Activated T-cell treated with anti-CD3 and anti-CD28 coated beads, Interleukin-2, amount 50 U/mL, for 4 hours (primary cell): ENCODE results near the gene MINDY4. TPM values are rescaled to one million over a fixed set of nuclear protein-coding genes. Genes with fewer than 3 reads are reported as not detected.

ENCODE experiments used
- ATAC-seq, 2 donors: fragments of 200-7000 bp; cut with Tn5 transposase; one replicate each; pipeline ENCODE4 v1.10.0; 2021
- DNase-seq: peaks from one replicate; pipeline ENCODE4 v3.0.0-alpha.2; 2020
- H3K27me3 Mint-ChIP-seq: one replicate; pipeline ENCODE4 v1.8.0; 2021; ENCODE audit warnings: low read depth, mixed read lengths
- H3K36me3 Mint-ChIP-seq: one replicate; pipeline ENCODE4 v1.8.0; 2022; ENCODE audit warnings: mixed read lengths; ENCODE audit not compliant: insufficient read depth
- H3K4me1 Mint-ChIP-seq: one replicate; pipeline ENCODE4 v1.8.0; 2021; ENCODE audit warnings: low read depth, mixed read lengths
- H3K4me3 Mint-ChIP-seq: one replicate; pipeline ENCODE4 v1.8.0; 2021; ENCODE audit warnings: mild to moderate bottlenecking, moderate library complexity, mixed read lengths
- H3K9me3 Mint-ChIP-seq: one replicate; pipeline ENCODE4 v1.8.0; 2021; ENCODE audit warnings: mixed read lengths
- total RNA-seq, 3 donors: library from RNA; stranded (reverse); gene quantifications; one replicate each; pipeline ENCODE4 v1.2.1, GENCODE V29; 2021

Gene MINDY4
- total RNA-seq, 3 donors from 2014 or later, result 1.6 to 2.1 (median 1.7) TPM

- Mint-ChIP-seq H3K4me1 (peaks cover 3% of the 10 kb centered on the region), H3K9me3 (no peaks in the 10 kb centered on the region), H3K4me3 (no peak overlapping the region), H3K36me3 (peaks cover 2% of the 10 kb centered on the region), H3K27me3 (no peaks in the 10 kb centered on the region)
- ATAC-seq (no peak), DNase-seq (no peak)
These were observed 5.8 kb downstream of the MINDY4 start for GRCh38 chr7:30776971-30777370.

DNA sequence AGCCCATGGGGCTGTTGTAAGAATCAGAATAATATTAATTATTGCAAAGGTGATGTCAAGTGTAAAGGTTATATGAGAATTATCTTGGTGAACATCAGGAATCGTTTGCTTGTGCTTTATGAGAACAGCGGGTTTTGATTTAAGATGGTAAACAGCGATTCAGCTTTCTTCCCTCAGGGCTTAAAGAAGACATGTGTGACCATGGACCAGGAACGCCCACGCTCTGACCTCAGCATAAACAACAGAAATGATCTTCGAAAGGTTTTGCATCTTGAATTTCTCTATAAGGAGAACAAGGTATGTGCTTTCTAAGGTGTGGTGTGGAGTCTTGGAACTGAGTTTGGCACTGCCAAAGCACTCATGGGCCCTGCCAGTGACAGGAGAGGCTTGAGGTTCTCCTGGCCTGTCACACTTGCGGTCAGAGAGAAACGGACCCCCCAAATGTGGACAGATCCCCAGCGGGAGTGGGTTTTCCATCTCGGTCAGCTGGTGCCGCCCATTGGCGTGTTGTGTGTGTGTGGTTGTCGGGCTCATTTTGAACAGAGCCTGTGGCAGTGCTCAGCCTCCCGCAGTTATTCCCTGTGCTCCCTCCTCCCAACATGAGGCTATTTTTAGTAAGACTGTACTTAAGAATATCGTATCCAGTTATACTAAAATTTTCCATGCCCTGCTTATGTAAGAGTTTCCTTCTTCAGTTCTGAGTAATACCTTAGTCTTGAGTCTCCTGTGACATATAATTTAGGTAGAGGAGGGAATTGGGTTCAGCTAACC lies 7.2 kb downstream of the MINDY4 start:
- ATAC-seq, result no peak
- no peaks in the 10 kb centered on the region for H3K9me3 Mint-ChIP-seq
- H3K27me3 Mint-ChIP-seq, result no peaks in the 10 kb centered on the region
- DNase-seq, result no peak
- no peaks in the 10 kb centered on the region for H3K4me1 Mint-ChIP-seq
- peaks cover 6% of the 10 kb centered on the region for H3K36me3 Mint-ChIP-seq
- no peak overlapping the region for H3K4me3 Mint-ChIP-seq

- Mint-ChIP-seq H3K9me3 (no peaks in the 10 kb centered on the region), H3K4me3 (no peak overlapping the region), H3K4me1 (no peaks in the 10 kb centered on the region), H3K36me3 (peaks cover 8% of the 10 kb centered on the region), H3K27me3 (no peaks in the 10 kb centered on the region)
- DNase-seq (no peak), ATAC-seq (no peak)
These were observed 8.4 kb downstream of the MINDY4 start for GRCh38 chr7:30779574-30779973.

DNA sequence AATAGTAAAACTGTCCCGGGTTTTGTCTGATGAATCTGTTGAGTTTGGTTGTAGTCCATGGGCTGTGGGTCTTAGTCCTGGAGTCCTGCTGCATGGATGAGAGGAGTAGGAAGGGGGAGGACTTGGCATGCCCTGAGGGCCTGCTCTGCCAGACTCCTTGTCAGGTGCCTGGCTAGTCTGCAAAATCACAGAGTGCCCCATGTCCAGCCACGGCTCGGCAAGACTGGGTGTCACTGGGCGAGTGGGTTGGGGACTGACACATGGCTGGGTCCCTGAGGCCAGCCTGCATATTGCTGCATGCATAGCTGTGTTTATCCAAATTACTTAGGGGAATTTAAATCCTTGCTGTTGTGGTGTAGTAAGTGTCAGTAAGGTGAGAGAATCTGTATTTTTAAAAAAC lies 9.7 kb downstream of the MINDY4 start:
- peaks cover 11% of the 10 kb centered on the region for H3K36me3 Mint-ChIP-seq
- H3K27me3 Mint-ChIP-seq, result no peaks in the 10 kb centered on the region
- no peak overlapping the region for H3K4me3 Mint-ChIP-seq
- H3K4me1 Mint-ChIP-seq, result no peaks in the 10 kb centered on the region
- ATAC-seq (no peak), DNase-seq (no peak)
- H3K9me3 Mint-ChIP-seq, result no peaks in the 10 kb centered on the region

DNA sequence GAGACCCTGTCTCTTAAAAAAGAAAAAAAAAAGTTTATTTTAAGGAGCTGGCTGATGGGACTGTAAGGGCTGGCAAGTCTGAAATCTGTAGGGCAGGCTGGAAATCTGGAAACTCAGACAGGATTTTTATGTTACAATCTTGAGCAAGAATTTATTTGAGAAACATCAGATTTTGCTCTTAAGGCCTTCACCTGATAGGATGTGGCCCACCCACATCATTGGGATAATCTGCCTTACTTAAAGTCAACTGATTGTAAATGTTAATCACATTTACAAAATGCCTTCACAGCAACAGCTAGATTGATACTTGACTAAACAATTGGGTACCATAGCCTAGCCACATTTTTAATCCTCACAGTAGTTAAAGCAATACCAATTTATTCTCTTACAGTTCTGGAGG lies 11.5 kb downstream of the MINDY4 start:
- Mint-ChIP-seq H3K36me3 (peaks cover 11% of the 10 kb centered on the region), H3K9me3 (no peaks in the 10 kb centered on the region), H3K27me3 (no peaks in the 10 kb centered on the region), H3K4me1 (no peaks in the 10 kb centered on the region), H3K4me3 (no peak overlapping the region)
- no peak for DNase-seq
- ATAC-seq, result no peak

GRCh38 chr7:30785786-30786185 lies 14.6 kb downstream of the MINDY4 start:
- Mint-ChIP-seq H3K36me3 (peaks cover 9% of the 10 kb centered on the region), H3K9me3 (no peaks in the 10 kb centered on the region)
- DNase-seq, result no peak

GRCh38 chr7:30787486-30787885 lies 16.3 kb downstream of the MINDY4 start:
- ATAC-seq, result no peak
- Mint-ChIP-seq H3K4me3 (no peak overlapping the region), H3K27me3 (no peaks in the 10 kb centered on the region), H3K9me3 (no peaks in the 10 kb centered on the region), H3K4me1 (no peaks in the 10 kb centered on the region), H3K36me3 (peaks cover 12% of the 10 kb centered on the region)
- DNase-seq, result no peak

More at GRCh38 chr7:30785786-30786185, 14.6 kb downstream of the MINDY4 start:
- Mint-ChIP-seq H3K4me1 (no peaks in the 10 kb centered on the region), H3K27me3 (no peaks in the 10 kb centered on the region), H3K4me3 (no peak overlapping the region)
- no peak for ATAC-seq

DNA sequence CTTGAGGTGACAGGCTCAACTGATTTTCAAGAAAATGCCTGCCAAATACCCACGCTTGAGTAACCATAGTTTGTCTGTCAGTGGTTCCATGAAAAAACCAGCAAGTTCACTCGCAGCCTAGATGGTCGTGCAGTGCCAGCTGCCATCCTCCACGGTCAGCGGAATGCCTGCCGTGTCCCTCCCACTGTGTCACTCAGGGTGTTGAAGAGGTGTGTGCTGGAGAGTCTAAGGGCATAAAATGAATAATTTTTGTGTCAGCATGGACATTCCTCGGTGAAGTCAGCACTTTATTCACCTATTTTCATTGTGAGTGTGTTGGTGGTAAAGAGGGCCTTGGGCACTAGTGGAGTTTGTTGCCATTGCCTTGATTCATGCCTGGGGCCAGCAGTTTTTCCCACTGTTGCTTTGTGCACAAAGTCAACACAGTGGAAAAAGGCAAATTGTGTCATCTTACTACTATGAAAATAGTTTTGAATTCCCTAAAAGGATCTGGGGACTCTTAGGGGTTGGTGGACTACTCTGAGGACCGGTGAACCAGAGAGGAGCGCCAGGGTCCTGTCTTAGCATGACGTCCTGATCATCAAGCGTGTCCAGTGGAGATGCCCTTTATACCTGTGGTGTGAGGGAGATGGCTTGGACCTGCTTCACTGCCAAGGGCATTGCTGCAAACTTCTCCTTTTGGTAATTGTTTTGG lies 17.6 kb downstream of the MINDY4 start:
- Mint-ChIP-seq H3K4me3 (no peak overlapping the region), H3K4me1 (no peaks in the 10 kb centered on the region), H3K27me3 (no peaks in the 10 kb centered on the region), H3K36me3 (peaks cover 6% of the 10 kb centered on the region), H3K9me3 (no peaks in the 10 kb centered on the region)
- DNase-seq (no peak), ATAC-seq (no peak)

DNA sequence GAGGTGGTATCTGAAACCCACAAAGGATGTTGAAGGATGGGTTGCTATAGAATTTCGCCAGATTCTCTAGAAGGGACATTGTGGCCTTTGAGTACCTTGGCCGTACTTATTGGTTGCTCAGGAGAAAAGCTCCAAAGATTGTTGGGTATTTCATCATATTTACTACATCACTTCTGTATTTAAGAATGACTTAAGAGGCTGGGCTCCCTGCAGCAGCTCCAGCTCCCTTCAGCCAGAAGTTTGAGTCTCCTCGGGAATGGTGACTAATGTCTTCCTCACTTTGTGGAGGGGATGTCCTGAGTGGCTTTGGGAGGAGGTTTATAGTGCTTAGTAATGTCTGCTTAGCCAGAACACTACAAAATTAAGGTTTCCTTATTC lies 18.1 kb downstream of the MINDY4 start:
- H3K4me1 Mint-ChIP-seq, result no peaks in the 10 kb centered on the region
- no peak overlapping the region for H3K4me3 Mint-ChIP-seq
- ATAC-seq, result no peak
- no peaks in the 10 kb centered on the region for H3K9me3 Mint-ChIP-seq
- no peaks in the 10 kb centered on the region for H3K27me3 Mint-ChIP-seq
- DNase-seq, result no peak
- H3K36me3 Mint-ChIP-seq, result peaks cover 6% of the 10 kb centered on the region

DNA sequence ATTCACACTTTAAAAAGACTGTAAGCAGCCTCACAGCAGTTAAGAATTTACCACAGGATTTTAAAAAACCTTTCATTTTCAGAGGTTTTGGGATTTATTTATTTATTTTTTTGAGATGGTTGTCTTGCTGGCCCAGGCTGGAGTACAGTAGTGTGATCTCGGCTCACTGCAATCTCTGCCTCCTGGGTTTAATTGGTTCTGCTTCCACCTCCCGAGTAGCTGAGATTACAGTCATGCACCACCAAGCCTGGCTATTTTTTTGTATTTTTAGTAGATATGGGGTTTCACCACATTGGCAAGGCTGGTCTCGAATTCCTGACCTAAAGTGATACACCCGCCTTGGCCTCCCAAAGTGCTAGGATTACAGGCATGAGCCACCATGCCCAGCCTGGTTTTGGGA lies 19.1 kb downstream of the MINDY4 start:
- no peak overlapping the region for H3K4me3 Mint-ChIP-seq
- H3K9me3 Mint-ChIP-seq, result no peaks in the 10 kb centered on the region
- no peaks in the 10 kb centered on the region for H3K4me1 Mint-ChIP-seq
- no peak for DNase-seq
- H3K36me3 Mint-ChIP-seq, result peaks cover 5% of the 10 kb centered on the region
- H3K27me3 Mint-ChIP-seq, result no peaks in the 10 kb centered on the region
- ATAC-seq, result no peak

DNA sequence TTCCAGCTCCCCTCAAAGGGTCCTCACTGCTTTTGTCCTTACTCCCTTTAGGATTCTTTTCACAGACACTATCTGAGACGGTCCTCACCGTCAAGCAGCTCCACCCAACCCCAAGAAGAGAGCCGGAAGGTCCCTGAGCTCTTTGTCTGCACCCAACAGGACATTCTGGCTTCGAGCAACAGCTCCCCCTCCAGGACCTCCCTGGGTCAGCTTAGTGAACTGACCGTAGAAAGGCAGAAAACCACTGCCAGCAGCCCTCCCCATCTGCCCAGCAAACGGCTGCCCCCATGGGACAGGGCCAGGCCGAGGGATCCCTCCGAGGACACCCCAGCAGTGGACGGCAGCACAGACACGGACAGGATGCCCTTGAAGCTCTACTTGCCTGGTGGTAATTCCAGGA lies 19.9 kb downstream of the MINDY4 start:
- no peaks in the 10 kb centered on the region for H3K4me1 Mint-ChIP-seq
- no peak for ATAC-seq

DNA sequence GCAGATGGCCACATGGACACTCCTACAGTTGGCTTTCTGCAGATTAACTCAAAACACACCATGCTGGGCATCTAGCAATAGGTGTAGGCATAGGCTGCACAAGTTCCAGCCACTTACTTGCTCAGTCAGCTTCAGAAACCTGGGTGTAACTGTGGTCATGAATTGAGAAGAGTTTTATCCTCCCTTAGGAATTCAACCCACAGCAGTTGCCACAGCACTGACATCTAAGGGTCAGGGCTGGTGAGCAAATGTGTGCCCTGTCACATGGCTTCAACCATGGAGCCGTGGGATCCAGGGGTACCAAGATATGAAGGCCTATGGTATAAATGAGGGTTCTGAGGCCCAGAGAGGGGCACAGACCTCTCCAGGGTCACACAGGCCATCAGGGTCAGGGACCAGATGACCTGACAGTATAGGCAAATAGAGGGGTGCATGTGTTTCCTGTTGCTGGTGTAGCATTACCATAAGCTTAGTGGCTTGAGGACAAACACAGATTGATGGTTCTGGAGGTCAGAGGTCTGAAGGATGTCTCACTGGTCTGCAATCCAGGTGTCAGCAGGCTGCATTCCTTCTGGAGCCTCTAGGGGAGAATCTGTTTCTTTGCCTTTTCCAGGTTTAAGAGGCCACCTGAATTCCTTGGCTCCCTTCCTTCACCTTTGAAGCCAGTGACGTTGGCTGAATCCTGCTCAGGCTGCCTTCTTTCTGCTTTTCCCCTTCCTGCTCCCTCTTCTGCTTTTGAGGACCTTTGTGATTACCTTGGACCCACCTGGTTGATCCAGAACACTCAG lies 24.1 kb downstream of the MINDY4 start:
- Mint-ChIP-seq H3K27me3 (no peaks in the 10 kb centered on the region), H3K4me3 (no peak overlapping the region), H3K9me3 (no peaks in the 10 kb centered on the region), H3K4me1 (no peaks in the 10 kb centered on the region), H3K36me3 (peaks cover 4% of the 10 kb centered on the region)
- no peak for DNase-seq
- no peak for ATAC-seq

More for the DNA sequence above, 19.9 kb downstream of the MINDY4 start:
- Mint-ChIP-seq H3K36me3 (peaks cover 4% of the 10 kb centered on the region), H3K4me3 (no peak overlapping the region), H3K9me3 (no peaks in the 10 kb centered on the region), H3K27me3 (no peaks in the 10 kb centered on the region)
- no peak for DNase-seq

GRCh38 chr7:30796105-30796869 lies 25.1 kb downstream of the MINDY4 start:
- ATAC-seq, result no peak
- H3K27me3 Mint-ChIP-seq, result no peaks in the 10 kb centered on the region
- peaks cover 2% of the 10 kb centered on the region for H3K36me3 Mint-ChIP-seq
- H3K4me1 Mint-ChIP-seq, result no peaks in the 10 kb centered on the region
- H3K9me3 Mint-ChIP-seq, result no peaks in the 10 kb centered on the region
- no peak for DNase-seq
- no peak overlapping the region for H3K4me3 Mint-ChIP-seq
